Suprapubic skin (tissue), 4 donors: Measurements from ENCODE around the gene FAM177B. TPM values are rescaled to one million over a fixed set of nuclear protein-coding genes. Genes with fewer than 3 reads are reported as not detected.

Source experiments
- DNase-seq, 2 donors: peaks; one replicate each; pipeline ENCODE4 v3.0.0-alpha.2; 2019; ENCODE audit warnings: low spot score in 2 of 2
- H3K27ac ChIP-seq: fragments of 200-600 bp; sonication (generic); one replicate; pipeline ENCODE4 v1.5.1; 2019
- H3K27me3 ChIP-seq: fragments of 200-600 bp; sonication (generic); one replicate; pipeline ENCODE4 v1.5.1; 2019
- H3K36me3 ChIP-seq: fragments of 200-600 bp; sonication (generic); one replicate; pipeline ENCODE4 v1.5.1; 2019
- H3K4me1 ChIP-seq: fragments of 200-600 bp; sonication (generic); one replicate; pipeline ENCODE4 v1.5.1; 2019
- H3K4me3 ChIP-seq: fragments of 200-600 bp; sonication (generic); one replicate; pipeline ENCODE4 v1.5.1; 2019; ENCODE audit warnings: mild to moderate bottlenecking
- H3K9me3 ChIP-seq: fragments of 200-600 bp; sonication (generic); one replicate; pipeline ENCODE4 v1.5.1; 2019
- CTCF ChIP-seq, 2 donors: fragments of 200-600 bp in 1 of 2; fragments of 450-650 bp in 1 of 2; sonication (generic) in 1 of 2; IDR thresholded peaks; one replicate each; pipeline ENCODE4 v1.5.1; 2016 to 2019; ENCODE audit warnings: antibody characterized with exemption in 2 of 2, mild to moderate bottlenecking in 1 of 2, moderate library complexity in 1 of 2
- EP300 ChIP-seq: sonication (generic); formaldehyde crosslinking; IDR thresholded peaks from one replicate; pipeline ENCODE4 v1.6.1; 2017; ENCODE audit warnings: antibody characterized with exemption
- POLR2A ChIP-seq, 2 donors: fragments of 450-650 bp; IDR thresholded peaks; one replicate each; pipeline ENCODE4 v1.6.1; 2017; ENCODE audit warnings: antibody characterized with exemption in 2 of 2, mild to moderate bottlenecking in 2 of 2, moderate library complexity in 2 of 2
- POLR2AphosphoS5 ChIP-seq, 3 donors: sonication (generic); formaldehyde crosslinking; IDR thresholded peaks; one replicate each; pipeline ENCODE4 v1.6.1; 2017; ENCODE audit warnings: antibody characterized with exemption in 3 of 3
- whole genome bisulfite sequencing: methylation state at CpG from one replicate; pipeline ENCODE4 v1.1.5; 2018; 5-methylcytosine and 5-hydroxymethylcytosine counted together
- total RNA-seq, 4 donors: library from RNA; depleted of rRNA; stranded (reverse); fragments of >200 nt; gene quantifications; one replicate each; pipeline ENCODE4 v1.1.0, GENCODE V29; 2016

The FAM177B gene
- total RNA-seq, 4 donors from 2014 or later: 2.0 TPM; not detected in 3

- no peak for DNase-seq
- Histone ChIP-seq H3K27me3 (no peaks in the 10 kb centered on the region), H3K9me3 (no peaks in the 10 kb centered on the region), H3K4me1 (peaks cover 20% of the 10 kb centered on the region), H3K36me3 (no peaks in the 10 kb centered on the region), H3K27ac (no peak overlapping the region), H3K4me3 (no peak overlapping the region)
- TF ChIP-seq EP300 (no peak), CTCF (IDR thresholded peaks at IDR 0.05) (no peak), POLR2A (IDR thresholded peaks at IDR 0.05) (no peak)
Observed at GRCh38 chr1:222783051-222783450, 46.0 kb downstream of the FAM177B start.

GRCh38 chr1:222784371-222784770 lies 47.4 kb downstream of the FAM177B start:
- WGBS: 32% methylated on average over 3 of the region's 3 CpGs
- peaks cover 20% of the 10 kb centered on the region for H3K4me1 ChIP-seq
- DNase-seq: no peak
- no peaks in the 10 kb centered on the region for H3K27me3 ChIP-seq
- no peaks in the 10 kb centered on the region for H3K9me3 ChIP-seq
- no peak overlapping the region for H3K27ac ChIP-seq
- no peak overlapping the region for H3K4me3 ChIP-seq
- H3K36me3 ChIP-seq: no peaks in the 10 kb centered on the region
- TF ChIP-seq POLR2AphosphoS5 (IDR thresholded peaks at IDR 0.05): no peak
- no peak for TF ChIP-seq EP300
- TF ChIP-seq POLR2A (IDR thresholded peaks at IDR 0.05): no peak
- no peak for TF ChIP-seq CTCF (IDR thresholded peaks at IDR 0.05)

GRCh38 chr1:222784916-222785315 lies 47.9 kb downstream of the FAM177B start:
- no peak for DNase-seq
- TF ChIP-seq CTCF (IDR thresholded peaks at IDR 0.05) (no peak), EP300 (no peak), POLR2A (IDR thresholded peaks at IDR 0.05) (no peak), POLR2AphosphoS5 (IDR thresholded peaks at IDR 0.05) (no peak)
- Histone ChIP-seq H3K4me1 (peaks cover 20% of the 10 kb centered on the region), H3K36me3 (no peaks in the 10 kb centered on the region), H3K27me3 (no peaks in the 10 kb centered on the region), H3K9me3 (no peaks in the 10 kb centered on the region), H3K27ac (no peak overlapping the region), H3K4me3 (no peak overlapping the region)
- WGBS: 11% methylated on average over 2 of the region's 2 CpGs

- Histone ChIP-seq H3K4me1 (peaks cover 20% of the 10 kb centered on the region), H3K4me3 (no peak overlapping the region), H3K9me3 (no peaks in the 10 kb centered on the region), H3K27ac (no peak overlapping the region), H3K36me3 (no peaks in the 10 kb centered on the region), H3K27me3 (no peaks in the 10 kb centered on the region)
- 45% methylated on average over 2 of the region's 2 CpGs for WGBS
- DNase-seq: no peak
- TF ChIP-seq CTCF (IDR thresholded peaks at IDR 0.05): no peak
- no peak for TF ChIP-seq EP300
- TF ChIP-seq POLR2A (IDR thresholded peaks at IDR 0.05): no peak
- no peak for TF ChIP-seq POLR2AphosphoS5 (IDR thresholded peaks at IDR 0.05)
Observed at GRCh38 chr1:222785529-222785928, 48.5 kb downstream of the FAM177B start.

- no peak for DNase-seq
Observed at GRCh38 chr1:222786121-222786520, 49.1 kb downstream of the FAM177B start.

More at GRCh38 chr1:222786121-222786520, 49.1 kb downstream of the FAM177B start:
- H3K4me3 ChIP-seq: no peak overlapping the region
- 42% methylated on average over 1 of the region's 1 CpG for WGBS
- H3K27ac ChIP-seq: no peak overlapping the region
- no peak for TF ChIP-seq EP300
- no peak for TF ChIP-seq POLR2AphosphoS5 (IDR thresholded peaks at IDR 0.05)
- no peak for TF ChIP-seq POLR2A (IDR thresholded peaks at IDR 0.05)
- no peak for TF ChIP-seq CTCF (IDR thresholded peaks at IDR 0.05)
- H3K27me3 ChIP-seq: no peaks in the 10 kb centered on the region
- no peaks in the 10 kb centered on the region for H3K36me3 ChIP-seq
- peaks cover 20% of the 10 kb centered on the region for H3K4me1 ChIP-seq
- no peaks in the 10 kb centered on the region for H3K9me3 ChIP-seq
